Esophagus squamous epithelium (tissue), 4 donors: ENCODE measurements around the gene GNAI2.

Experiments used
- CTCF ChIP-seq, 6 experiments: fragments of 450-650 bp in 4 of 6; fragments of 200-600 bp in 2 of 6; sonication (generic) in 2 of 6; IDR thresholded peaks; one replicate each; pipeline ENCODE4 v1.5.1; 2016 to 2019; ENCODE audit warnings: antibody characterized with exemption in 6 of 6, mild to moderate bottlenecking in 4 of 6, moderate library complexity in 4 of 6
- POLR2A ChIP-seq, 4 donors: fragments of 450-650 bp; IDR thresholded peaks; one replicate each; pipeline ENCODE4 v1.6.1; 2017; ENCODE audit warnings: antibody characterized with exemption in 4 of 4, mild to moderate bottlenecking in 4 of 4, moderate library complexity in 3 of 4

GRCh38 chr3:50231581-50231980 is 4.4 kb upstream of the GNAI2 start:
- TF ChIP-seq POLR2A (IDR thresholded peaks at IDR 0.05): no peak
- no peak for TF ChIP-seq CTCF (IDR thresholded peaks at IDR 0.05)
